HepG2 (cell line): ENCODE measurements around the gene UBQLN4. TPM values are rescaled to one million over a fixed set of nuclear protein-coding genes. Genes with fewer than 3 reads are reported as not detected.
A peak's percentile ranks its signal among the peaks of the same experiment; 100 is the strongest.

Experiments
- ARNT ChIP-seq: fragments of 450-650 bp; IDR thresholded peaks from 2 replicates; pipeline ENCODE4 v1.6.1; 2017
- DPF2 ChIP-seq: sonication (generic); formaldehyde crosslinking; IDR thresholded peaks from 2 replicates; pipeline ENCODE4 v1.4.0; 2020; ENCODE audit warnings: mild to moderate bottlenecking, low read depth, missing genetic modification reagents, borderline replicate concordance
- HES4 ChIP-seq: sonication (generic); formaldehyde crosslinking; IDR thresholded peaks from 2 replicates; pipeline ENCODE4 v1.9.0; 2021; ENCODE audit warnings: mild to moderate bottlenecking, missing genetic modification reagents, borderline replicate concordance
- HHEX ChIP-seq: IDR thresholded peaks from 2 replicates; pipeline ENCODE4 v1.6.1; 2016; ENCODE audit warnings: control low read depth
- IKZF5 ChIP-seq: IDR thresholded peaks from 2 replicates; pipeline ENCODE4 v1.6.1; 2018; ENCODE audit warnings: missing genetic modification reagents, mild to moderate bottlenecking, missing compliant biosample characterization
- KDM5A ChIP-seq: fragments of 200-600 bp; sonication (generic); IDR thresholded peaks from 2 replicates; pipeline ENCODE4 v1.7.0; 2018; ENCODE audit warnings: antibody characterized with exemption, mild to moderate bottlenecking, low read length, borderline replicate concordance
- NAIF1 ChIP-seq: sonication (generic); formaldehyde crosslinking; IDR thresholded peaks from 2 replicates; pipeline ENCODE4 v1.5.0; 2020; ENCODE audit warnings: mild to moderate bottlenecking, missing genetic modification reagents, borderline replicate concordance
- POGZ ChIP-seq: sonication (generic); formaldehyde crosslinking; IDR thresholded peaks from 2 replicates; pipeline ENCODE4 v1.4.0; 2020; ENCODE audit warnings: mild to moderate bottlenecking, missing genetic modification reagents
- PRMT3 ChIP-seq: sonication (generic); formaldehyde crosslinking; IDR thresholded peaks from 2 replicates; pipeline ENCODE4 v1.8.1; 2022; ENCODE audit warnings: low read depth, mild to moderate bottlenecking, moderate library complexity, missing genetic modification reagents, borderline replicate concordance
- SPEN ChIP-seq: sonication (generic); formaldehyde crosslinking; IDR thresholded peaks from 2 replicates; pipeline ENCODE4 v1.5.1; 2020; ENCODE audit warnings: low read depth, mild to moderate bottlenecking, missing genetic modification reagents
- TBL1XR1 ChIP-seq: fragments of 150-350 bp; IDR thresholded peaks from 2 replicates; pipeline ENCODE4 v1.6.1; 2014; ENCODE audit warnings: borderline replicate concordance, low read length; ENCODE audit not compliant: partially characterized antibody
- ZBTB25 ChIP-seq: IDR thresholded peaks from 2 replicates; pipeline ENCODE4 v1.6.1; 2018; ENCODE audit warnings: missing genetic modification reagents
- ZEB1 ChIP-seq: IDR thresholded peaks from 2 replicates; pipeline ENCODE4 v1.6.1; 2012; ENCODE audit warnings: mild to moderate bottlenecking, low read depth, inconsistent platforms; ENCODE audit not compliant: insufficient replicate concordance
- ZKSCAN8 ChIP-seq: IDR thresholded peaks from 2 replicates; pipeline ENCODE4 v1.6.1; 2016; ENCODE audit warnings: borderline replicate concordance, missing genetic modification reagents, missing compliant biosample characterization
- ZMAT3 ChIP-seq: sonication (generic); formaldehyde crosslinking; conservative IDR thresholded peaks from 2 replicates; pipeline ENCODE4 v1.7.0; 2021; ENCODE audit warnings: missing genetic modification reagents
- ZNF318 ChIP-seq: sonication (generic); formaldehyde crosslinking; IDR thresholded peaks from 2 replicates; pipeline ENCODE4 v1.4.0; 2020; ENCODE audit warnings: mild to moderate bottlenecking, missing genetic modification reagents
- ZNF431 ChIP-seq: sonication (generic); formaldehyde crosslinking; IDR thresholded peaks from 2 replicates; pipeline ENCODE4 v1.9.0; 2022; ENCODE audit warnings: missing genetic modification reagents, low read depth, mild to moderate bottlenecking, borderline replicate concordance
- ZNF547 ChIP-seq: sonication (generic); formaldehyde crosslinking; IDR thresholded peaks from 2 replicates; pipeline ENCODE4 v1.5.1; 2020; ENCODE audit warnings: mild to moderate bottlenecking, missing genetic modification reagents
- ZNF557 ChIP-seq: sonication (generic); formaldehyde crosslinking; IDR thresholded peaks from 2 replicates; pipeline ENCODE4 v1.4.0; 2020; ENCODE audit warnings: missing genetic modification reagents
- ZNF678 ChIP-seq: sonication (generic); formaldehyde crosslinking; IDR thresholded peaks from 2 replicates; pipeline ENCODE4 v1.4.0; 2020; ENCODE audit warnings: mild to moderate bottlenecking, missing genetic modification reagents
- polyA plus RNA-seq, 8 experiments: library from polyadenylated mRNA; depleted of rRNA in 3 of 8; stranded (reverse) in 7 of 8; unstranded in 1 of 8; fragments of >200 nt; fragmentation: Illumina TruSeq in 4 of 8; extraction: Trizol in 4 of 8; gene quantifications; 2 replicates each; pipeline versions ENCODE4 v1.2.1 to v1.2.3, GENCODE V29; 2011 to 2016; ENCODE audit warnings: low read depth in 4 of 8, missing spikeins in 1 of 8, mixed read lengths in 1 of 8; ENCODE audit not compliant: insufficient read depth in 1 of 8
- total RNA-seq, 5 experiments: library from RNA; depleted of rRNA; stranded (reverse); fragments of >200 nt; fragmentation: Illumina TruSeq; extraction: Trizol; gene quantifications; 2 replicates each; pipeline ENCODE4 v1.2.3, GENCODE V29; 2016; ENCODE audit warnings: low read depth in 1 of 5

UBQLN4 gene
- total and polyA plus RNA-seq, 2 of the 13 experiments (the other 11 are each of a cell fraction or from before 2014, with no cell fraction given) = 31.5 to 39.8 TPM

- TF ChIP-seq ZNF318 (CRISPR knock-in tag) (no peak), ARNT (no peak), ZNF431 (CRISPR knock-in tag) (no peak), ZMAT3 (CRISPR knock-in tag) (no peak; the same call in 1 of the 2 replicates), ZKSCAN8 (CRISPR knock-in tag) (no peak), ZNF547 (CRISPR knock-in tag) (no peak), DPF2 (CRISPR knock-in tag) (no peak), ZEB1 (no peak), POGZ (0 out of 2 replicates have a peak, but pooled peaks have one; percentile 1), KDM5A (peak; percentile 29; the same call in 1 of the 2 replicates), ZNF557 (no peak), SPEN (CRISPR knock-in tag) (peak; percentile 3; the same call in 1 of the 2 replicates), PRMT3 (CRISPR knock-in tag) (0 out of 2 replicates have a peak, but pooled peaks have one; percentile 41), HHEX (CRISPR knock-in tag) (no peak), ZNF678 (CRISPR knock-in tag) (no peak), HES4 (peak; percentile 31; the same call in 1 of the 2 replicates), ZBTB25 (CRISPR knock-in tag) (no peak), IKZF5 (CRISPR knock-in tag) (no peak; the same call in 1 of the 2 replicates), TBL1XR1 (no peak), NAIF1 (no peak)
These were observed at the start of gene UBQLN4 (continued) for GRCh38 chr1:156053768-156054499.
